ENCODE results near the gene RHOF. TPM values are rescaled to one million over a fixed set of nuclear protein-coding genes. Genes with fewer than 3 reads are reported as not detected.

The RHOF gene
- total and polyA plus RNA-seq, 2 of the 13 experiments (the other 11 are each of a cell fraction or from before 2014, with no cell fraction given), result 14.6 to 32.2 TPM

DNA sequence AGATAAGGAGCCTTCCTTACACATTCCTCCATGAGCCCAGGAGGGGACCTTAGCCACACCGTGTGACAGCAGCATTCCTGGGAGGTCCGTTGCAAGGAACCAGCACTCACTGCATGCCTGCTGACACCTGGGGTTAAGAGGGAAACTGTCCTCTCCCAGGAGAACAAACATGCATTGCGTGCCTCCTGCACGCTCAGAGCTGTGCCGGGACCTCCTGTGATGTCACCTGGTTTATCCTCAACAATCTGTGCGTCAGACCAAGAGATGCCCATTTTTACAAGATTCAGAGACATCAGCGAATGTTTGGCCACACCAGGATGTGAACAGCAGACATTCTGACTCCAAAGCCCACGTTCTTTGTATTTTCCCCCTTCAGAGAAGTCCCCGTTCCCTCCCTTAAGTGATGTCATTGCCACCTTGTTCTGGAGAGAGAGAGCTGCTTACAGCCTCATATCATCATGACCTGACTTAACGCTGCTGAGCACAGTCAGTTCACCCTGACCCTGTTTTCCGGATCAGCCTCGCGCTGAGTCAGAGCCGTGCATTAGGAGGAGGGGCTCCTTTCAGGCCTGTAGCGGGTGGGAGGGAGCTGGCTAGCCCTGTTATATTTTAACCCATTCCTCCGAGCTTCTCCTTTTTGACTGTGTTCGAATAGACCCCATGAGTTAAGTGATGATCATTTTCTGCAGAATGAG is 44.8 kb downstream of the RHOF start (continued):
- TF ChIP-seq SP4 (CRISPR knock-in tag; IDR thresholded peaks at IDR 0.05), result 0 out of 2 replicates have a peak, but pooled peaks have one; percentile 6
- peak; percentile 24 for TF ChIP-seq TEAD3 (CRISPR knock-in tag; optimal IDR thresholded peaks at IDR 0.05; ENCODE audit: borderline replicate concordance)
- TF ChIP-seq ZFAT (CRISPR knock-in tag; conservative IDR thresholded peaks at IDR 0.05), result no peak
- no peak for TF ChIP-seq HNF4A (CRISPR knock-in tag; IDR thresholded peaks at IDR 0.05)
- TF ChIP-seq YEATS2 (CRISPR knock-in tag; IDR thresholded peaks at IDR 0.05; ENCODE audit: borderline replicate concordance), result peak; percentile 53; the same call in 1 of the 2 replicates
- no peak for TF ChIP-seq ARNTL (CRISPR knock-in tag; IDR thresholded peaks at IDR 0.05)
- TF ChIP-seq ZNF225 (CRISPR knock-in tag; IDR thresholded peaks at IDR 0.05), result no peak
- no peak for TF ChIP-seq SMAD3 (CRISPR knock-in tag; IDR thresholded peaks at IDR 0.05)
- TF ChIP-seq ZNF660 (CRISPR knock-in tag; IDR thresholded peaks at IDR 0.05; ENCODE audit: borderline replicate concordance, low read depth), result no peak
- no peak for TF ChIP-seq U2AF1 (optimal IDR thresholded peaks at IDR 0.05; ENCODE audit: low read depth, low read length)
- TF ChIP-seq ZNF354B (CRISPR knock-in tag; IDR thresholded peaks at IDR 0.05), result no peak
- no peak for TF ChIP-seq NONO (IDR thresholded peaks at IDR 0.05)
- no peak for TF ChIP-seq NONO (CRISPR knock-in tag; conservative IDR thresholded peaks at IDR 0.05)
- TF ChIP-seq ZMYM3 (CRISPR knock-in tag; IDR thresholded peaks at IDR 0.05), result peak; percentile 35
- TF ChIP-seq, protein P1, sequence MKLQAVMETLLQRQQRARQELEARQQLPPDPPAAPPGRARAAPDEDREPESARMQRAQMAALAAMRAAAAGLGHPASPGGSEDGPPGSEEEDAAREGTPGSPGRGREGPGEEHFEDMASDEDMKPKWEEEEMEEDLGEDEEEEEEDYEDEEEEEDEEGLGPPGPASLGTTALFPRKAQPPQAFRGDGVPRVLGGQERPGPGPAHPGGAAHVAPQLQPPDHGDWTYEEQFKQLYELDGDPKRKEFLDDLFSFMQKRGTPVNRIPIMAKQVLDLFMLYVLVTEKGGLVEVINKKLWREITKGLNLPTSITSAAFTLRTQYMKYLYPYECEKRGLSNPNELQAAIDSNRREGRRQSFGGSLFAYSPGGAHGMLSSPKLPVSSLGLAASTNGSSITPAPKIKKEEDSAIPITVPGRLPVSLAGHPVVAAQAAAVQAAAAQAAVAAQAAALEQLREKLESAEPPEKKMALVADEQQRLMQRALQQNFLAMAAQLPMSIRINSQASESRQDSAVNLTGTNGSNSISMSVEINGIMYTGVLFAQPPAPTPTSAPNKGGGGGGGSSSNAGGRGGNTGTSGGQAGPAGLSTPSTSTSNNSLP (IDR thresholded peaks at IDR 0.05; ENCODE audit: low read depth, low read length), result 0 out of 2 replicates have a peak, but pooled peaks have one; percentile 13
- TF ChIP-seq, protein P2, sequence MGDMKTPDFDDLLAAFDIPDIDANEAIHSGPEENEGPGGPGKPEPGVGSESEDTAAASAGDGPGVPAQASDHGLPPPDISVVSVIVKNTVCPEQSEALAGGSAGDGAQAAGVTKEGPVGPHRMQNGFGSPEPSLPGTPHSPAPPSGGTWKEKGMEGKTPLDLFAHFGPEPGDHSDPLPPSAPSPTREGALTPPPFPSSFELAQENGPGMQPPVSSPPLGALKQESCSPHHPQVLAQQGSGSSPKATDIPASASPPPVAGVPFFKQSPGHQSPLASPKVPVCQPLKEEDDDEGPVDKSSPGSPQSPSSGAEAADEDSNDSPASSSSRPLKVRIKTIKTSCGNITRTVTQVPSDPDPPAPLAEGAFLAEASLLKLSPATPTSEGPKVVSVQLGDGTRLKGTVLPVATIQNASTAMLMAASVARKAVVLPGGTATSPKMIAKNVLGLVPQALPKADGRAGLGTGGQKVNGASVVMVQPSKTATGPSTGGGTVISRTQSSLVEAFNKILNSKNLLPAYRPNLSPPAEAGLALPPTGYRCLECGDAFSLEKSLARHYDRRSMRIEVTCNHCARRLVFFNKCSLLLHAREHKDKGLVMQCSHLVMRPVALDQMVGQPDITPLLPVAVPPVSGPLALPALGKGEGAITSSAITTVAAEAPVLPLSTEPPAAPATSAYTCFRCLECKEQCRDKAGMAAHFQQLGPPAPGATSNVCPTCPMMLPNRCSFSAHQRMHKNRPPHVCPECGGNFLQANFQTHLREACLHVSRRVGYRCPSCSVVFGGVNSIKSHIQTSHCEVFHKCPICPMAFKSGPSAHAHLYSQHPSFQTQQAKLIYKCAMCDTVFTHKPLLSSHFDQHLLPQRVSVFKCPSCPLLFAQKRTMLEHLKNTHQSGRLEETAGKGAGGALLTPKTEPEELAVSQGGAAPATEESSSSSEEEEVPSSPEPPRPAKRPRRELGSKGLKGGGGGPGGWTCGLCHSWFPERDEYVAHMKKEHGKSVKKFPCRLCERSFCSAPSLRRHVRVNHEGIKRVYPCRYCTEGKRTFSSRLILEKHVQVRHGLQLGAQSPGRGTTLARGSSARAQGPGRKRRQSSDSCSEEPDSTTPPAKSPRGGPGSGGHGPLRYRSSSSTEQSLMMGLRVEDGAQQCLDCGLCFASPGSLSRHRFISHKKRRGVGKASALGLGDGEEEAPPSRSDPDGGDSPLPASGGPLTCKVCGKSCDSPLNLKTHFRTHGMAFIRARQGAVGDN (CRISPR knock-in tag; IDR thresholded peaks at IDR 0.05), result peak; percentile 77
- TF ChIP-seq, protein P3, sequence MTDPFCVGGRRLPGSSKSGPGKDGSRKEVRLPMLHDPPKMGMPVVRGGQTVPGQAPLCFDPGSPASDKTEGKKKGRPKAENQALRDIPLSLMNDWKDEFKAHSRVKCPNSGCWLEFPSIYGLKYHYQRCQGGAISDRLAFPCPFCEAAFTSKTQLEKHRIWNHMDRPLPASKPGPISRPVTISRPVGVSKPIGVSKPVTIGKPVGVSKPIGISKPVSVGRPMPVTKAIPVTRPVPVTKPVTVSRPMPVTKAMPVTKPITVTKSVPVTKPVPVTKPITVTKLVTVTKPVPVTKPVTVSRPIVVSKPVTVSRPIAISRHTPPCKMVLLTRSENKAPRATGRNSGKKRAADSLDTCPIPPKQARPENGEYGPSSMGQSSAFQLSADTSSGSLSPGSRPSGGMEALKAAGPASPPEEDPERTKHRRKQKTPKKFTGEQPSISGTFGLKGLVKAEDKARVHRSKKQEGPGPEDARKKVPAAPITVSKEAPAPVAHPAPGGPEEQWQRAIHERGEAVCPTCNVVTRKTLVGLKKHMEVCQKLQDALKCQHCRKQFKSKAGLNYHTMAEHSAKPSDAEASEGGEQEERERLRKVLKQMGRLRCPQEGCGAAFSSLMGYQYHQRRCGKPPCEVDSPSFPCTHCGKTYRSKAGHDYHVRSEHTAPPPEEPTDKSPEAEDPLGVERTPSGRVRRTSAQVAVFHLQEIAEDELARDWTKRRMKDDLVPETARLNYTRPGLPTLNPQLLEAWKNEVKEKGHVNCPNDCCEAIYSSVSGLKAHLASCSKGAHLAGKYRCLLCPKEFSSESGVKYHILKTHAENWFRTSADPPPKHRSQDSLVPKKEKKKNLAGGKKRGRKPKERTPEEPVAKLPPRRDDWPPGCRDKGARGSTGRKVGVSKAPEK (CRISPR knock-in tag; IDR thresholded peaks at IDR 0.05; ENCODE audit: borderline replicate concordance), result 0 out of 2 replicates have a peak, but pooled peaks have one; percentile 70
- no peak for TF ChIP-seq POLR2G (IDR thresholded peaks at IDR 0.05; ENCODE audit: low read depth, low read length)
- no peak for TF ChIP-seq ZNF703 (CRISPR knock-in tag; IDR thresholded peaks at IDR 0.05; ENCODE audit: borderline replicate concordance)
- no peak for TF ChIP-seq AGO2 (optimal IDR thresholded peaks at IDR 0.05; ENCODE audit: low read depth, low read length)

Data from HepG2 (cell line).